GM12878 (cell line): Measurements from ENCODE around the gene RNF183. TPM values are rescaled to one million over a fixed set of nuclear protein-coding genes. Genes with fewer than 3 reads are reported as not detected.

Experiments used
- ATAC-seq: fragments of 200-7000 bp; cut with Tn5 transposase; 3 replicates; pipeline ENCODE4 v1.9.1; 2020; ENCODE audit warnings: mild to moderate bottlenecking, moderate library complexity
- BruUV-seq: library from RNA; stranded (reverse); fragments of 400-500 nt; replicated peaks from 2 replicates; lab custom pipeline; 2021; lab: Mats Ljungman, UMichigan
- CTCF ChIA-PET: fragments of 300-600 bp; sonication (Branson Sonifier 250); formaldehyde crosslinking; extraction: SDS; loops from one replicate; lab custom pipeline; 2021; ENCODE audit warnings: inconsistent platforms; lab: Yijun Ruan, JAX
- POLR2A ChIA-PET: fragments of 350-600 bp; formaldehyde crosslinking; extraction: SDS; loops from one replicate; lab custom pipeline; 2021; ENCODE audit warnings: inconsistent platforms; lab: Charles Lee
- RAD21 ChIA-PET: fragments of 300-600 bp; sonication (Branson Sonifier 250); formaldehyde crosslinking; loops from one replicate; lab custom pipeline; 2023; ENCODE audit warnings: antibody characterized with exemption; ENCODE audit not compliant: unreplicated experiment; lab: Charles Lee
- SMC1A ChIA-PET: fragments of 300-600 bp; sonication (Branson Sonifier 250); formaldehyde crosslinking; loops from one replicate; lab custom pipeline; 2023; ENCODE audit not compliant: unreplicated experiment, uncharacterized antibody; lab: Charles Lee
- DNase-seq: peaks from one replicate; pipeline ENCODE4 v3.0.0-alpha.2; 2011; ENCODE audit warnings: low read depth, low spot score
- FAIRE-seq: peaks from 3 replicates; lab custom pipeline; 2011; peaks lifted over from hg19 to GRCh38; lab: Jason Lieb, UNC
- H2AFZ ChIP-seq: 2 replicates; pipeline ENCODE4 v1.6.0; 2011; ENCODE audit warnings: low read depth, low read length, control low read depth; ENCODE audit not compliant: control insufficient read depth
- H3K27ac ChIP-seq: 2 replicates; pipeline ENCODE4 v1.5.1; 2011; ENCODE audit warnings: control low read depth; ENCODE audit not compliant: control insufficient read depth, insufficient read depth
- H3K27me3 ChIP-seq, 2 experiments: replicated peaks in 1 of 2; 2 replicates each; pipeline versions ENCODE4 v1.6.0 to v1.6.1; 2011; ENCODE audit warnings: low read length in 1 of 2; ENCODE audit not compliant: control insufficient read depth in 2 of 2, insufficient read depth in 2 of 2
- H3K36me3 ChIP-seq, 2 experiments: 2 replicates each; pipeline ENCODE4 v1.5.1; 2011; ENCODE audit warnings: low read length in 1 of 2; ENCODE audit not compliant: control insufficient read depth in 2 of 2, insufficient read depth in 2 of 2
- H3K4me1 ChIP-seq: 2 replicates; pipeline ENCODE4 v1.6.1; 2011; ENCODE audit warnings: mild to moderate bottlenecking, low read length, moderate library complexity, mixed read lengths; ENCODE audit not compliant: control insufficient read depth, insufficient read depth
- H3K4me2 ChIP-seq: 2 replicates; pipeline ENCODE4 v1.6.0; 2011; ENCODE audit warnings: control low read depth; ENCODE audit not compliant: control insufficient read depth, insufficient read depth
- H3K4me3 ChIP-seq: fragments of 200-600 bp; sonication (generic); 2 replicates; pipeline ENCODE4 v1.5.1; 2016
- H3K79me2 ChIP-seq: 2 replicates; pipeline ENCODE4 v1.6.0; 2011; ENCODE audit warnings: low read length; ENCODE audit not compliant: control insufficient read depth, insufficient read depth
- H3K9ac ChIP-seq: 2 replicates; pipeline ENCODE4 v1.8.0; 2011; ENCODE audit warnings: low read length, control low read depth, mixed read lengths; ENCODE audit not compliant: control insufficient read depth, insufficient read depth
- H3K9me3 ChIP-seq: replicated peaks from 3 replicates; pipeline ENCODE4 v1.5.1; 2011; ENCODE audit warnings: mild to moderate bottlenecking, low read length; ENCODE audit not compliant: control insufficient read depth, insufficient read depth
- H4K20me1 ChIP-seq: 2 replicates; pipeline ENCODE4 v1.6.0; 2011; ENCODE audit not compliant: control insufficient read depth, insufficient read depth
- BCL11A ChIP-seq: IDR thresholded peaks from 2 replicates; pipeline ENCODE4 v1.6.1; 2011; ENCODE audit warnings: low read depth, low read length
- CEBPB ChIP-seq, 2 experiments: fragments of 150-350 bp in 1 of 2; IDR thresholded peaks; 2 replicates each; pipeline ENCODE4 v1.6.1; 2012 to 2014; ENCODE audit warnings: low read depth in 2 of 2, low read length in 2 of 2, borderline replicate concordance in 1 of 2, inconsistent platforms in 1 of 2
- CHD2 ChIP-seq: IDR thresholded peaks from 2 replicates; pipeline ENCODE4 v1.6.1; 2011; ENCODE audit warnings: low read depth, low read length, improper control_type of control experiment, borderline replicate concordance
- CREB1 ChIP-seq: IDR thresholded peaks from 2 replicates; pipeline ENCODE4 v1.6.1; 2012; ENCODE audit warnings: low read depth, mild to moderate bottlenecking, inconsistent platforms
- CREM ChIP-seq: IDR thresholded peaks from 2 replicates; pipeline ENCODE4 v1.6.1; 2014; ENCODE audit warnings: antibody characterized with exemption, low read depth
- EED ChIP-seq: sonication (generic); IDR thresholded peaks from 2 replicates; pipeline ENCODE4 v1.6.1; 2016; ENCODE audit warnings: antibody characterized with exemption, low read depth
- EGR1 ChIP-seq, 2 experiments: IDR thresholded peaks; 1 replicate in 1 of 2; 2 replicates in 1 of 2; pipeline ENCODE4 v1.6.1; 2011 to 2012; ENCODE audit warnings: low read depth in 2 of 2, low read length in 2 of 2, borderline replicate concordance in 1 of 2, mild to moderate bottlenecking in 1 of 2, moderate library complexity in 1 of 2
- FOXK2 ChIP-seq: fragments of 450-650 bp; IDR thresholded peaks from 2 replicates; pipeline ENCODE4 v1.6.1; 2017; ENCODE audit warnings: mild to moderate bottlenecking, moderate library complexity
- GABPA ChIP-seq: IDR thresholded peaks from 2 replicates; pipeline ENCODE4 v1.6.1; 2014; ENCODE audit warnings: antibody characterized with exemption, low read depth, mild to moderate bottlenecking, inconsistent platforms
- HCFC1 ChIP-seq: fragments of 150-350 bp; IDR thresholded peaks from 2 replicates; pipeline ENCODE4 v1.6.1; 2014; ENCODE audit warnings: low read length
- IKZF1 ChIP-seq: fragments of 450-650 bp; conservative IDR thresholded peaks from 2 replicates; pipeline ENCODE4 v1.6.1; 2017; ENCODE audit warnings: antibody characterized with exemption, mild to moderate bottlenecking
- IKZF2 ChIP-seq, 2 experiments: fragments of 450-650 bp; IDR thresholded peaks; 2 replicates each; pipeline ENCODE4 v1.6.1; 2017; ENCODE audit warnings: mild to moderate bottlenecking in 2 of 2, moderate library complexity in 2 of 2
- IRF3 ChIP-seq: fragments of 450-650 bp; IDR thresholded peaks from 2 replicates; pipeline ENCODE4 v1.6.1; 2014; ENCODE audit warnings: mild to moderate bottlenecking
- MAX ChIP-seq: IDR thresholded peaks from 2 replicates; pipeline ENCODE4 v1.6.1; 2012; ENCODE audit warnings: low read depth, low read length, improper control_type of control experiment
- MTA3 ChIP-seq: IDR thresholded peaks from 2 replicates; pipeline ENCODE4 v1.6.1; 2012; ENCODE audit warnings: low read length, inconsistent platforms, borderline replicate concordance
- NFIC ChIP-seq: IDR thresholded peaks from 2 replicates; pipeline ENCODE4 v1.6.1; 2012; ENCODE audit warnings: low read depth, mild to moderate bottlenecking, inconsistent platforms, low read length, moderate library complexity
- NR2C1 ChIP-seq: fragments of 450-650 bp; IDR thresholded peaks from 2 replicates; pipeline ENCODE4 v1.6.1; 2017; ENCODE audit warnings: antibody characterized with exemption, mild to moderate bottlenecking, moderate library complexity
- RBBP5 ChIP-seq: fragments of 200-600 bp; sonication (generic); conservative IDR thresholded peaks from 2 replicates; pipeline ENCODE4 v1.6.1; 2016
- RCOR1 ChIP-seq: conservative IDR thresholded peaks from 2 replicates; pipeline ENCODE4 v1.6.1; 2012; ENCODE audit warnings: low read depth, low read length, improper control_type of control experiment
- SPI1 ChIP-seq: IDR thresholded peaks from 2 replicates; pipeline ENCODE4 v1.6.1; 2011; ENCODE audit warnings: low read depth, mild to moderate bottlenecking, low read length, moderate library complexity, borderline replicate concordance; ENCODE audit not compliant: insufficient read depth
- SREBF2 ChIP-seq: IDR thresholded peaks from 2 replicates; pipeline ENCODE4 v1.6.1; 2012; ENCODE audit warnings: mild to moderate bottlenecking, low read length
- TCF3 ChIP-seq: IDR thresholded peaks from 2 replicates; pipeline ENCODE4 v1.6.1; 2012; ENCODE audit warnings: low read depth, mild to moderate bottlenecking, low read length, borderline replicate concordance; ENCODE audit not compliant: insufficient read depth
- YBX1 ChIP-seq: fragments of 450-650 bp; IDR thresholded peaks from 2 replicates; pipeline ENCODE4 v1.6.1; 2016; ENCODE audit warnings: antibody characterized with exemption
- WGBS: methylation state at CpG from one replicate; pipeline ENCODE4 v1.1.6; 2016; ENCODE audit warnings: low lambda C conversion rate; ENCODE audit not compliant: insufficient replicate concordance, insufficient coverage; ENCODE audit errors: missing lambda C conversion rate; 5-methylcytosine and 5-hydroxymethylcytosine counted together
- in situ Hi-C: fragments of 300-500 bp; cut with MboI; formaldehyde crosslinking; loops from 9 replicates; pipeline ENCODE4 v1.14.3; 2018; ENCODE audit warnings: mixed read lengths
- intact Hi-C: fragments of 100-400 bp; cut with micrococcal nuclease; formaldehyde crosslinking; loops from one replicate; pipeline ENCODE4 v1.14.2; 2022; ENCODE audit not compliant: unreplicated experiment
- polyA plus RNA-seq, 11 experiments: library from polyadenylated mRNA; depleted of rRNA in 4 of 11; unstranded in 6 of 11; stranded (reverse) in 5 of 11; fragments of >200 nt; fragmentation: Nextera tagmentation in 4 of 11; fragmentation: Illumina TruSeq in 1 of 11; extraction: Ambion mirVana in 4 of 11; extraction: Trizol in 1 of 11; gene quantifications; 1 replicate in 1 of 11; 2 replicates in 10 of 11; pipeline versions ENCODE4 v1.2.1 to v1.2.3, GENCODE V29; 2011 to 2016; ENCODE audit warnings: inconsistent platforms in 2 of 11, missing spikeins in 2 of 11, low read depth in 1 of 11
- total RNA-seq, 4 experiments: library from RNA; depleted of rRNA in 3 of 4; stranded (reverse); fragments of >200 nt in 3 of 4; fragmentation: Illumina TruSeq in 1 of 4; extraction: Trizol in 1 of 4; gene quantifications; 2 replicates each; pipeline versions ENCODE4 v1.2.1 to v1.2.3, GENCODE V29; 2013 to 2021
- TF ChIP-seq, protein P1 (sequence below): IDR thresholded peaks from 2 replicates; pipeline ENCODE4 v1.6.1; 2012; ENCODE audit warnings: low read depth, low read length, improper control_type of control experiment

RNF183 gene
- total and polyA plus RNA-seq, 10 of the 15 experiments (the other 5 are each of a cell fraction or from before 2014, with no cell fraction given), result 0.03 to 0.26 (median 0.07) TPM; not detected in 6

- BruUV-seq, result no TSS peak
- Histone ChIP-seq H3K4me2 (peak overlapping the region; percentile 39), H3K79me2 (no peaks in the 10 kb centered on the region), H3K9ac (no peak overlapping the region), H3K27ac (peak overlapping the region; percentile 7), H3K9me3 (no peaks in the 10 kb centered on the region), H2AFZ (peak overlapping the region; percentile 30; the same call in 1 of the 2 replicates), H3K4me1 (peaks cover 19% of the 10 kb centered on the region), H4K20me1 (no peaks in the 10 kb centered on the region), H3K4me3 (0 out of 2 replicates have a peak overlapping the region, but pooled peaks have one; percentile 66), H3K36me3 (no peaks in the 10 kb centered on the region), H3K27me3 (no peaks in the 10 kb centered on the region; a peak in 2 of 4 replicates)
- CTCF ChIA-PET, result interaction anchor here (1.1 to 2.6 kb wide), 9 partner anchors 9 to 231 kb away, joined by 3 to 12 read pairs (median 4); partner anchors contain the start of genes ALAD, CDC26, PRPF4 and WDR31
- POLR2A ChIA-PET, result interaction anchor here (0.6 to 1.7 kb wide), 4 partner anchors 10 to 60 kb away, joined by 4 to 5 read pairs (median 5); partner anchors contain the start of genes HDHD3 and POLE3
- WGBS, result 30% methylated on average over 6 of the region's 6 CpGs
- SMC1A ChIA-PET, result interaction anchor here (1.0 to 1.6 kb wide), 5 partner anchors 9 to 161 kb away, joined by 3 to 7 read pairs (median 3); partner anchors contain the start of genes ALAD and FKBP15
- DNase-seq (peak; percentile 35), ATAC-seq (peak; percentile 56), FAIRE-seq (peak; percentile 13)
- RAD21 ChIA-PET, result interaction anchor here (0.9 to 1.4 kb wide), 2 partner anchors 11 to 50 kb away, joined by 3 to 4 read pairs; partner anchors contain the start of genes ALAD and WDR31
- intact Hi-C loops (no loop called here), in situ Hi-C loops (no loop called here)
- TF ChIP-seq RBBP5, result no peak
- TF ChIP-seq BCL11A, result no peak
- TF ChIP-seq EED, result peak; percentile 42; the same call in 1 of the 2 replicates
- no peak for TF ChIP-seq NFIC
- no peak for TF ChIP-seq FOXK2
- no peak for TF ChIP-seq RCOR1
- no peak for TF ChIP-seq YBX1
- 0 out of 2 replicates have a peak, but pooled peaks have one; percentile 42 for TF ChIP-seq MTA3
- no peak; a peak in 2 of 4 replicates for TF ChIP-seq IKZF2 (IDR thresholded peaks at IDR 0.05)
- TF ChIP-seq IRF3, result no peak
- TF ChIP-seq HCFC1, result no peak
- no peak for TF ChIP-seq CREB1
- TF ChIP-seq IKZF1, result no peak; the same call in 1 of the 2 replicates
- TF ChIP-seq, protein P1, sequence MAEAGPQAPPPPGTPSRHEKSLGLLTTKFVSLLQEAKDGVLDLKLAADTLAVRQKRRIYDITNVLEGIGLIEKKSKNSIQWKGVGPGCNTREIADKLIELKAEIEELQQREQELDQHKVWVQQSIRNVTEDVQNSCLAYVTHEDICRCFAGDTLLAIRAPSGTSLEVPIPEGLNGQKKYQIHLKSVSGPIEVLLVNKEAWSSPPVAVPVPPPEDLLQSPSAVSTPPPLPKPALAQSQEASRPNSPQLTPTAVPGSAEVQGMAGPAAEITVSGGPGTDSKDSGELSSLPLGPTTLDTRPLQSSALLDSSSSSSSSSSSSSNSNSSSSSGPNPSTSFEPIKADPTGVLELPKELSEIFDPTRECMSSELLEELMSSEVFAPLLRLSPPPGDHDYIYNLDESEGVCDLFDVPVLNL, result no peak
- no peak for TF ChIP-seq GABPA
- TF ChIP-seq TCF3, result 0 out of 2 replicates have a peak, but pooled peaks have one; percentile 53
- no peak for TF ChIP-seq CHD2
- no peak for TF ChIP-seq EGR1 (IDR thresholded peaks at IDR 0.05; ENCODE audit: borderline replicate concordance in 1 of 2, low read depth in 2 of 2, low read length in 2 of 2)
- TF ChIP-seq CEBPB (IDR thresholded peaks at IDR 0.05; ENCODE audit: borderline replicate concordance in 1 of 2, low read depth in 2 of 2, low read length in 2 of 2), result no peak
- TF ChIP-seq CREM, result 0 out of 2 replicates have a peak, but pooled peaks have one; percentile 28
- TF ChIP-seq NR2C1, result no peak
- no peak for TF ChIP-seq MAX
- peak; percentile 80 for TF ChIP-seq SPI1
- no peak for TF ChIP-seq SREBF2
These were observed 47.8 kb upstream of the RNF183 start for GRCh38 chr9:113350937-113351336.
